Right ventricle myocardium superior (tissue), 1 donor: ENCODE measurements around the gene ARSH. TPM values are rescaled to one million over a fixed set of nuclear protein-coding genes. Genes with fewer than 3 reads are reported as not detected.
"Not testable (repeated sequence)": the region's sequence is repeated elsewhere in the genome, so short reads cannot be mapped to it uniquely, and the experiment has no call there.

Source experiments
- ATAC-seq: fragments of 200-7000 bp; cut with Tn5 transposase; one replicate; pipeline ENCODE4 v1.9.1; 2020; ENCODE audit warnings: mild to moderate bottlenecking; ENCODE audit not compliant: poor library complexity
- DNase-seq: peaks from one replicate; pipeline ENCODE4 v3.0.0-alpha.2; 2020
- intact Hi-C: fragments of 100-400 bp; cut with DNase I; formaldehyde crosslinking; loops from one replicate; pipeline ENCODE4 v1.11.2; 2022
- long read RNA-seq: library from polyadenylated mRNA; unstranded; transcript quantifications from one replicate; pipeline ENCODE4 v2.0.0, GENCODE V29; 2021
- total RNA-seq: library from RNA; stranded (reverse); fragmentation: NEBNext Ultra II Directional; extraction: Animal tissue kit (Norgen Biotek cat#: 25700); gene quantifications from one replicate; pipeline ENCODE4 v1.2.1, GENCODE V29; 2021
- donor health status: DM: no; HTN: yes; CAD: no; lungs with severe emphysema.

ARSH gene, protein sequence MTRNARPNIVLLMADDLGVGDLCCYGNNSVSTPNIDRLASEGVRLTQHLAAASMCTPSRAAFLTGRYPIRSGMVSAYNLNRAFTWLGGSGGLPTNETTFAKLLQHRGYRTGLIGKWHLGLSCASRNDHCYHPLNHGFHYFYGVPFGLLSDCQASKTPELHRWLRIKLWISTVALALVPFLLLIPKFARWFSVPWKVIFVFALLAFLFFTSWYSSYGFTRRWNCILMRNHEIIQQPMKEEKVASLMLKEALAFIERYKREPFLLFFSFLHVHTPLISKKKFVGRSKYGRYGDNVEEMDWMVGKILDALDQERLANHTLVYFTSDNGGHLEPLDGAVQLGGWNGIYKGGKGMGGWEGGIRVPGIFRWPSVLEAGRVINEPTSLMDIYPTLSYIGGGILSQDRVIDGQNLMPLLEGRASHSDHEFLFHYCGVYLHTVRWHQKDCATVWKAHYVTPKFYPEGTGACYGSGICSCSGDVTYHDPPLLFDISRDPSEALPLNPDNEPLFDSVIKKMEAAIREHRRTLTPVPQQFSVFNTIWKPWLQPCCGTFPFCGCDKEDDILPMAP
- total RNA-seq = not detected
- long read RNA-seq = 0 reads

DNA sequence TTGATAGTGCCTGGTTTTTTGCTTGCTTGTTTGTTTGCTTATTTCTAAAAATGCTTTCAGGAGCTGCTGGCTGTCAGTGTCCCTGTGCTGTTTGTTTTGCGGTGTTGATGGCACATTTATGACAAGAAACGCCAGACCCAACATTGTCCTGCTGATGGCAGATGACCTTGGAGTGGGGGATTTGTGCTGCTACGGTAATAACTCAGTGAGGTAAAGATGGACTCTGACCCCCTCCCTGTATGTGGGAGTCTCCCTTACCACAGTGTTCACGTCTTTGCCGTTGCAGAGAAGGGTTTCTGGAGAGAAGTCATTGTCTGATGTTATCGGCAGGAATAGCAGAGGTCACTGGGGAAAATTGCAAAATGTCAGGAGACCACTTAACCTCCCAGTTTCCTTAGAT, at the start of gene ARSH:
ARSH (plus strand) TSS at position 52 of the 400 bp plus-strand sequence; CDS start at position 119, 67 bp downstream.
- no peak for DNase-seq
- intact Hi-C loops = no loop called here
- no peak for ATAC-seq

DNA sequence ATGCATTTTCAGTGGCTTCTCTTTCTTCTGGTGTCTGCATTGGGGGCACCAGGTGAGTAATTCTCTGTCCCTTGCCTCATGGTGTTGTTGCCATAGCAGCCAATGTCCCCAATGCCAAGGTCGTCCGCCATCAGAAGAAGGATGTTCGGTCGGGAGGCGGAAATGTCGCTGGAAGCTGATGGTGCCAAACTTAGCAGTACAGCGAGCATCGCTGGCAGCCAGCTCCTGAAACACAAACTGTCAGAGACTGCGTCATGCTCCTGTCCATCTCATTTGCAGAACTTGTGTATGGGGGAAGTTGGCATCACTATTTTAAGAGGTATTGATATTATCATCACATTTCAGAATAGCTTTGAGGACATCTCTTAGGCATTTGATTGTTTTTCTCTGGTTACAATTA, 48.1 kb upstream of the ARSH start:
- ATAC-seq (no peak), DNase-seq (no peak)
- intact Hi-C loops = no loop called here

DNA sequence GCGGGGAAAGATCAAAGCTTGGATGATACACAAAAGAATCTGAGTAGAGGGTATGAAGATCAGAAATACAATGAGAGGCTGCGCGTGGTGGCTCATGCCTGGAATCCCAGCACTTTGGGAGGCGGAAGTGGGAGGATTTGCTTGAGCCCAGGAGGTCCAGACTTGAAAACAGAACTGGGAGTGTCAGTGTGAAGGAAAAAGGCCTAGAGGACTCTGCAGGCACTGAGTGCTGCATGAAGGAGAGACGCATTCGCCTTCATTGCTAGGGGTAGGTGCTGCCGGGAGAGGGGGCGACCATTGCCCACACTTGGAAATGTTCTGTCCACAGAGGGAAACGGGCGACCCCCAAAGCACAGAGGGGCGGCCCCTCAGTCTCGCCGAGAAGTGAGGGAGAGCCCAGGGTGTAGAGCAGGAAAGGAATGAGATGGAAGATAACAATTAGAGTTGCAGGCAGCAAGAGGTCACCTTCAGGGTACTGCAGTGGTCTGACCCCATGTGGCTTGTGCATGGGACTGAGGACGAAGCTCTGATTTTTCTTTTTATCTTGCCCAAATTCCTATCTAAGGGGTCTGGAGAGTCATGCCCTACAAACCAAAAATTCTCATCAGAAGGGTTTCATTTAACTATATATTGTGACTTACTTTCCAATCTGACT, 45.4 kb upstream of the ARSH start:
- DNase-seq (no peak), ATAC-seq (no peak)
- intact Hi-C loops = no loop called here

DNA sequence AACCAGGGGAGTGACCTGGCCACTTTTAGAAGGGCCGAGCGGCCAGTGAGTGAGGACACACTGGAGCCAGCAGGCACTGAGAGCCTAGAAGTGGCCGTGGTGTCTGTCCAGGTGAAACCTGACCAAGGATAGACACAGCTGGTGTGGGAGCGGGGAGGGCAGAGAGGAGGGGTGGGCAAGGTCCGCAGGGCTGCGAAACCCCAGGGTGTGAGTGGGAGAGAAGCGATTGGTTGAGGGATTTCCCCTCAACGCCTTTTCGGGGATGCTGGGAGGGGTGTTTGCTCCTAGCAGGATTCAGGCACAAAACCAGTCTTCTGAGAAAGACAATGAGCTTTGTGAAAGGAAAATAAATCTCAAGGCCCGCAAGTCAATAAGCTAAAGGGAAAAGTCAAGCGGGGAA, 44.0 kb upstream of the ARSH start:
- intact Hi-C loops = no loop called here
- ATAC-seq (no peak), DNase-seq (no peak)

DNA sequence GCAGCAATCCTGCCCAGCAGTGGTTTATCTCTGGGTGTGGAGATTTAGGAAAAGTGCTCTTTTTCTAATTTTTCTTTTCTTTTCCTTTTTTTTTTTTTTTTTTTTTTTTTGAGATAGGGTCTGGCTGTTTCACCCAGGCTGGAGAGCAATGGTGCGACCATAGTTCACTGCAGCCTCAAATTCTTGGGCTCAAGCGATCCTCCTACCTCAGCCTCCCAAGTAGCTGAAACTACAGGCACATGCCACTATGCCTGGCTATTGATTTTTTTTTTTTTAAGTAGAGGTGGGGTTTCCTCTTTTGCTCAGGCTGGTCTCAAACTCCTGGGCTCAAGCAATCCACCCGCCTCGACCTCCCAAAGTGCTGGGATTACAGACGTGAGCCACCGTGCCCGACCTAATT, 42.9 kb upstream of the ARSH start:
- ATAC-seq, DNase-seq, intact Hi-C loops: not testable (repeated sequence)

DNA sequence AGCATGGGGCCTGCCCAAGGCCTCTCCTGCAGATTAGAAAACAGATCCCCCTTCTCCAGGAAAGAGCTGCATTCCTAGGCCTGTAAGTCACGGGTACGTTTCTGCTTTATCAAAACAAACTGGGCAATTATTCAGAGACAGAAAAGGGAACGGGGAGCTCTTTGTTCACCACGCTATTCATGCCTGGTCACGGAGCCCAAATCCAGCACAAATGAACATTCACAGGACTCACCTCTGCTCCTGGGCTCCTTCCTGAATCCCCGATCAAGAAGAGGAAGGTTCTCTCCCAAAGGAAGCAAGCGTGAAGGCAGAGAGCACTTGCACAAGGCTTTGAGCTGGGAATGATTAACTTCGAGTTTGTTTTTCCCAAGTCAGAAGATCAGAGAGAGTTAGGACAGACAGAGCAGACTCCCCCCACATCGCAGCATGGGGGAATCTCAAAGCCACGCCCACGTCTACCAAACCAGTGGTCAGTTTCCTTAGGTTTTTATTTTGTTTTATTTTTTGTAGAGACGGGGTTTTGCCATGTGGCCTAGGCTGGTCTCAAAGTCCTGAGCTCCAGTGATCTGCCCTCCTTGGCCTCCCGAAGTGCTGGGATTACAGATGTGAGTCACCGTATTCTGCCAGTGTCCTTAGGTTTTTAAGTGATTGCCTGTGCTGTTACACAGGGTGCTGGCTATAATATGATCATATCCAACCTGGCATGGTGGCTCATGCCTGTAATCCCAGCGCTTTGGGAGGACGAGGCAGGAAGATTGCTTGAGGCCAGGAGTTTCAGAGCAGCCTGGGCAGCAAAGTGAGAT, 42.2 kb upstream of the ARSH start:
- intact Hi-C loops, DNase-seq, ATAC-seq: not testable (repeated sequence)

DNA sequence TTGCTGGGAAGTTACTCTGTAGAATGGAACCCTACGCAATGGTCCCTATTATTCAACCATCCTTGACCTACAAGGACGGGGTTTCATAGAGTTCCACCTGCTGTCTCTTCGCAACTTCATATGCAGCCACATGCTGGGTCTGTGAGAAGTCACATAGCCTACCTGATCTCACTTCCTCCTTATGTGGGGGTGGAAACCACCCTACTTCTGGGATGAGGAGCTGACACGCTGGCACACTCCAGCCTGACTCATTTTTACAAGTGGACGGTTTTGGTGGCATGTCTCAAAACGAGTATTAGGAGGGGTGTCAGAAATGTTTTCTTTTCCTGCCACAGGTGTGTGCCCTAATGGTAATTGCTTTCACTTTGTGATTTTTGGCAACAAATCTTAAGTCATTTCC, 40.4 kb upstream of the ARSH start:
- no peak for DNase-seq
- ATAC-seq = no peak
- intact Hi-C loops = no loop called here

DNA sequence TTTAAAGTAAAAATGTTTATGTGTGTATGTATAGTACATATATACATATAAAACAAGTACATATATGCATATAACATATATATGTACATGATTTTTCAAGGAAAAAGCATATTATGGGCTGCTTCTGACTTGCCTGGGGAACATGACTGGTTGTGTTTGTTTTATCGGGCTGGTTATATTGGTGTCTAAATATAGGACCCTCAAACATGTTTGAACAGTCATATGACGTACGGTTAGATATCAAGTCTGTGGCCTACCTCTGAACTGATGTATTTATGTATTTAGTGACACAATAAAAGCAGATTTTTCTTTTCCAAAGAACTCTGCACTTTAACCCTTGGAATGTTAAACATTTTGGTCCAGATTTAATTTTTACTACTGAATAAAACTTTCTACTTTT, 39.3 kb upstream of the ARSH start:
- DNase-seq (no peak), ATAC-seq (no peak)
- intact Hi-C loops = no loop called here

DNA sequence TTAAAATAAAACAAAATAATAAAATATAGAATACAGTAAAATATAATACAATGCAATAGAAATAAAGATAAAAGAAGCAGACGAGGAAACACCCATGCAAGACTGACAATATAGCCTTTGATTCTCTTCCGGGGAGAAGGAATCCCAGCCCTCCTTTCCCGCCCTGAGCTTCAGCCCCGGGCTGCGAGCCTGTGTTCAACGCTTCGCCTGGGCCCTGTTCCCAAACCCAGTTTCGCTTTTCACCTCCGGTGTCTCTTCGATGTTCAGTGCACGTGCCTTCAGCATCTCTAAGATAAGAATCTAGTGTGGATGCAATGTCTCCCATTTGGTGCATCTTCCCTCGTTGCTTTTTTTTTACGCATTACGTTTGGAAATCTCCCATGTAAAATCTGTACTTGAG, 38.8 kb upstream of the ARSH start:
- ATAC-seq (no peak), DNase-seq (no peak)
- intact Hi-C loops = no loop called here

DNA sequence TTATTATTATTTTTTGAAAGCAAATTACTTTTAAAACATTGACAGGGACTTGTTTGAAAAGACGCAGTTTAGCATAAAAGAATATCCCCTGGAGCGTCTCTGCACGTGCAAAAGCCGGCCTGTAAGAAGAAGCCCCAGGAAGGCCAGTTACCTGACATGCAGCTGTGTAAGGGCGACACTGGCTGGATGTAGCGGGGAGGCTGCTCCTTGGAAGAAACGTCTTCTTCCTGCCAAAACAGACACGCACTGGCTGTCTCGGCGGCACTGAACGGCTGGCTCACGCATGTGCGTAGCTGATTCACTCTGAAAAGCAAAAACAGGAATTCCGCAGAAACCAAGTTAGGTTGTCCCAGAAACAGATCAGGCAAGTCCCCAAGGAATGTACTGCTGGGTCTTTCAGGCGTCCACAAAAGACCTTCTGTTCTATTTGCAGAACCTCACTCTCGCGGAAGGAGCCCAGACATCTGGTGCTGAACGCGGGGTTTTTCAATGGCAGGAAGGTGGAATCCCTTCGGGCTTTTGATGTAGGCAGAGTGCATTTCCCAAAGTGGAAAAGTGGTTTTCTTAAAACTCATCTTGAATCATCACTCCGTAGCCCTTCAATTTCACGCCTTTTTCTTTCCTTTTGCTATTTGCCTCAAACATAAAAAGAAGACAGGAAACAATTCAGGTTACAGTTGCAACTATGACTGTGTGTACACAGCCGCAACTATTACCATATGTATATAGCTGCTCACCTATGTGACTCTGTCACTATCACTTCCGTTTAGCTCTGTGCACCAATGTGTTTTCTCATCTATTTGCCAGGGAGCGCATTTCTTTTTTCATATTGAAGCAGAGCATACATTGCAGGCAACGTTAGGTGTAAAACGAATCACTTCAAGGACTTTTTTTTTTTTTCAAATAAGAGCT, 38.1 kb upstream of the ARSH start:
- intact Hi-C loops = no loop called here
- ATAC-seq (peak; percentile 45), DNase-seq (peak; percentile 37)

DNA sequence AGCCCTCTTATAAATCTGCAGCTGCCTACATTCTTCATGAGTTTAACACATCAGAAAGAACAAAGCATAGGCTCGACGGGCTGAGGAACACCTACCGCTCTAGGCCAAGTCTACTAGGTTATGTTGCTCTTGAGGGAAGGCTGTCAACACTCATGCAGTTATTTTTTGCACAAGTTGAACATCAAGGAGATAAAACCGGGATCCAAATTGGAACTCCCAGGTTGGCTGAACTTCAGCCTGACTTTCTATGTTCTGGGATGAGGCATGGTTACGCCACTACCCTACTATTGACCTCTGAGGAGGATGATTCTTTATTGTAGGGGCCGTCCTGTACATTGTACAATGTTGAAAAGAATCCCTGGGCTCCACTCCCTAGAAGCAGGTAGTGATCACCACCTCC, 37.3 kb upstream of the ARSH start:
- ATAC-seq (peak; percentile 49), DNase-seq (no peak)
- intact Hi-C loops = no loop called here

DNA sequence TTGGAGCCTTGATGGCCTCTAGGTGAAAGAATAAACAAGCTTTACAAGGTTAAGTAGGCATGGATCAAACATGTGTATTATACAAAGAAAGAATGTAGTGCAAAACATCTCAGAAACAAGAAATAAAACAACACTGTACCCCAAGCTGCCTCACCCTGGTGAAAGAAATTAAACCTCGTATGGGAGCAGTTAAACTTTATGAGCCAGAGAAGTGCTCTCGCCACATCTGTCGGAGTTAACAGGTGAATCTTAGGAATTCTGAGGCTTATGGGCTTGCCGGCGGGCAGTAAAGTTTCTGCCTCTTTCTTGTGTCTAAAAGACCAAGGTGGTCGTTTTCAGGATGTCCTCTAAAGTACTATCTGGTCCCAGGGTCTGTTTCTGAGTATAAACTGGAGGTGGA, 34.0 kb upstream of the ARSH start:
- intact Hi-C loops = no loop called here
- no peak for ATAC-seq
- DNase-seq = no peak

DNA sequence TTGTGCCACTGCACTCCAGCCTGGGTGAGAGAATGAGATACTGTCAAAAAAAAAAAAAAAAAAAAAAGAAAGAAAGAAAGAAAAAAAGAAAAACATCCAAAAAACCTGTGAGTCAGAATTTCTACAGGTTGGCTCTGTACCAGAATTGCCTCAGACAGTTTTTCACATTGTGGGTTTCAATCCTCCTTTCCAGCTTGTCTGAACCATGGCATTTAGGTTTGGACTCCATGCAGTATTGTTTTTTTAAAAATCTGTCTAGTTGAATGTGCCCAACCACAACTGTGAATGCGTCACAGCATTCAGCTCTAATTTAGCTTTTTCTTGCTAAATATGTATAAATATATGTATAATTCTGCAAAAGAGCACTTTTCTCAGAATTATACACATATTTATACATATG, 31.4 kb upstream of the ARSH start:
- DNase-seq = no peak
- intact Hi-C loops = no loop called here
- no peak for ATAC-seq

DNA sequence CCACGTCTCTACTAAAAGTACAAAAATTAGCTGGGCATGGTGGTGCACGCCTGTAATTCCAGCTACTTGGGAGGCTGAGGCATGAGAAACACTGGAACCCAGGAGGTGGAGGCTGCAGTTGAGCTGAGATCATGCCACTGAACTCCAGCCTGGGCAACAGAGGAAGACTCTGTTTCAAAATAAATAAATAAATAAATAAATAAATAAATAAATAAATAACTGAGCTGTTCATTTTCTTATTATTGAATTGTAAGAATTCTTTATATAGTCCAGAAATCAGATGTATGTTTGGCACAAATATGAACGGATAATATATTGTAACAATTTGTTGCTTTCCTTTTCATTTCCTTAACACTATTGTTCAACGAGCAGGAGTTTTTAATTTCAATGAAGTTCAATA, 27.7 kb upstream of the ARSH start:
- intact Hi-C loops, DNase-seq, ATAC-seq: not testable (repeated sequence)

DNA sequence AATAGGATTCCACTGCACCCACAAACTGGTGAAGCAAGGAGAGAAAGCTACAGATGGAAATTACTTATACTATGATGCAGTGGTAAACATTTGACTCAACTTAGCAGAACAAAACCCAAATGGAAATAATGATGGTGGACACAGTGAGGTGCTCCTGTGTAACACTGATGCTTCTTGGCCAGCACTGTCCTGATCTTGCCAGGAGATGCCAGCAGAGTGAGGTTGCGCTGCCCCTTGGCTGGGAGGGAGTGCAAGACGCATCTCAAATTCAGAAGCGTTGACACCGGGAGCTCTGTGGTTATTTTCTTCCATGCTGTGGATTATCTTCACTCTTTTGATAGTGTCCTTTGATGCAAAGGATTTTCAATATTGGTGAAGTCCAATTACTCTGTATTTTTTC, 22.0 kb upstream of the ARSH start:
- ATAC-seq = no peak
- intact Hi-C loops = no loop called here

DNA sequence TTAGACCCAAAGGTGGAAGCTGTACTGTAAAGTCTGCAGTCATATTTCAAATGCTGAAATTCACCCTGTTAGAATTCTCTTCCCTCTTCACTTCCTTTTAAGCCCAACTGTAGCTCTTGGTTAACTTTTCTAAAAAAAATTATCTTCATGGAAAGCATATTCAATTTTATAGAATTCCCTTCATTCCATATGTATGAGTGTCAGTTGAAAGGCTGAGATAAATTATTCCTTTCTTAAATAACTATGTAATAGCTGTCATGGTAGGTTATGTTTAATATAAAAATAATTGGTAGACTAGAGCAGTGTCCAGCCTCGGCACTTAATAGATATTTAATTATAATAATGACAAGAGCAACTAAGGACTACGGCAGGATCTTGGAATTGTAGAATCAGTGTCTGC, 16.8 kb upstream of the ARSH start:
- no peak for DNase-seq

More for the DNA sequence above, 22.0 kb upstream of the ARSH start:
- DNase-seq = no peak

DNA sequence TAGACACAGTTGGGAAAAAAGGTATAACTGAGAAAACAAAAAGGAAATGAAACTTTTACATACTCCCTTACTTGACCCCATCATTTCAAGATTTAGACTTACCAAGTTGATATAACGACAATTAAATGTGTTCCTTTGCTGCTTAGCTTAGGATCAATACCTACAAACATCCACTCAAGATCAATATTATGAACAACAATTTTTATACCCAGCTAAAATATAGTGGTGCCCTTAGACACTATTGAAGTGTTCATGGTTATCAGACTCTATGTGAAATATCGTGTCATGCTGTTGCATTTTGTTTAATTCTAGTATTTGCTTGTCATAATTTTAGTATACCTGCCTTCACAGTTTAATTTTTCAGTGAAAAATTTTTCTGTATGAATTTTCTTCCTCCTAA, 4.2 kb downstream of the ARSH start:
- DNase-seq = no peak
- ATAC-seq = no peak

More for the DNA sequence above, 16.8 kb upstream of the ARSH start:
- intact Hi-C loops = no loop called here
- ATAC-seq = no peak

DNA sequence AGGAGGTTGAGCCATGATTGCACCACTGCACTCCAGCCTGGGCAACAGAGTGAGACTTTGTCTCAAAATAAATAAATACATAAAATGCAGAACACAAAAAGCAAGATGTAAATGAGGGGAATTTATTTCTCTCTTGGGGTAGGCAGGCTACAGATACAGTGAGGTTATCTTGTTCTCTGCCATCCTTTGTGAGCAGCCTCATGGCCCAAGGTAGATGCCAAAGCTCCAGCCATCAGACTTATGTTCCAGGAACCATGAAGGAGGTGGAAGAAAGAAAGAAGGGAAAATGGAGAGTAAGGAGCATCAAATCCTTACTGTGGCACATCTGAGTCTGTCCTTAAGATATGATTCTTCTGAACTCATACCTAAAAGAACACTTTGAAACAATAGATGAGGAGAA, 11.1 kb downstream of the ARSH start:
- intact Hi-C loops = no loop called here
- DNase-seq (no peak), ATAC-seq (no peak)

More for the DNA sequence above, 4.2 kb downstream of the ARSH start:
- intact Hi-C loops = no loop called here
